Ascending aorta (tissue), 2 donors: ENCODE results near the gene AGBL5. TPM values are rescaled to one million over a fixed set of nuclear protein-coding genes. Genes with fewer than 3 reads are reported as not detected.

Experiments used
- DNase-seq, 2 donors: peaks; one replicate each; pipeline ENCODE4 v3.0.0-alpha.2; 2019; ENCODE audit warnings: low spot score in 2 of 2
- H3K27ac ChIP-seq, 2 donors: fragments of 200-600 bp; sonication (generic); one replicate each; pipeline ENCODE4 v1.5.1; 2016 to 2017; ENCODE audit warnings: mild to moderate bottlenecking in 1 of 2
- H3K27me3 ChIP-seq: fragments of 200-600 bp; sonication (generic); one replicate; pipeline ENCODE4 v1.5.1; 2017
- H3K36me3 ChIP-seq, 2 donors: fragments of 200-600 bp; sonication (generic); one replicate each; pipeline ENCODE4 v1.5.1; 2016
- H3K4me1 ChIP-seq, 2 donors: fragments of 200-600 bp; sonication (generic); one replicate each; pipeline ENCODE4 v1.5.1; 2016 to 2017; ENCODE audit warnings: mild to moderate bottlenecking in 1 of 2
- H3K4me3 ChIP-seq, 2 donors: fragments of 200-600 bp; sonication (generic); one replicate each; pipeline ENCODE4 v1.5.1; 2016 to 2017; ENCODE audit warnings: mild to moderate bottlenecking in 1 of 2
- H3K9me3 ChIP-seq, 2 donors: fragments of 200-600 bp; sonication (generic); one replicate each; pipeline ENCODE4 v1.5.1; 2016
- intact Hi-C: fragments of 100-400 bp; cut with DNase I; formaldehyde crosslinking; loops from one replicate; pipeline ENCODE4 v1.15.1; 2023
- total RNA-seq: library from RNA; depleted of rRNA; stranded (reverse); fragments of >200 nt; gene quantifications from one replicate; pipeline ENCODE4 v1.1.0, GENCODE V29; 2016
- TF ChIP-seq, protein P1 (sequence below), 3 experiments: fragments of 200-600 bp in 2 of 3; fragments of 450-650 bp in 1 of 3; sonication (generic) in 2 of 3; IDR thresholded peaks; one replicate each; pipeline ENCODE4 v1.5.1; 2016 to 2019; ENCODE audit warnings: antibody characterized with exemption in 3 of 3, mild to moderate bottlenecking in 1 of 3, moderate library complexity in 1 of 3

Gene AGBL5
- total RNA-seq, 1 donor from 2014 or later = 2.1 TPM

DNA sequence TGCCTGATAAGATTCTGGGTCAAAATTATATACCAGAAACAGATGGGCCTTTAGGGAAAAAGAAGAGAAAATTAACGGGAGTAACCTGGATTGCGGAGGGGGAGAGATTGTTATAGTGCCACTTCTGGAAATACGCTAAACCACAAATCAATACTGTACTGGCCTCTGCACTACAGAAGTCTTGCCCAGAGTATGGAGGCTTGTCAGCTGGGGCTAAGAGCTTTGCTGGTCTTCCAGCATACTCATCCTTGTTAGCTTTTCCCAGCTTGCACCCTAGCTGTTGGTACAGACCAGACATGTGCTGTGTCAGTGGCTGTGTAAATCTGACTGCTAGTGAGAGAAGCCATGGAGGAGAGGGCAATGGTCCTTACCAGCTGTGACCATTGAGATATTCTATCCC, 8.9 kb downstream of the AGBL5 start:
- Histone ChIP-seq H3K4me1 (no peaks in the 10 kb centered on the region), H3K27ac (no peak overlapping the region), H3K4me3 (no peak overlapping the region), H3K27me3 (no peaks in the 10 kb centered on the region), H3K36me3 (peaks cover 30 to 56% of the 10 kb centered on the region in 2 donors), H3K9me3 (no peaks in the 10 kb centered on the region)
- intact Hi-C loops = no loop called here
- no peak for DNase-seq
- TF ChIP-seq, protein P1, sequence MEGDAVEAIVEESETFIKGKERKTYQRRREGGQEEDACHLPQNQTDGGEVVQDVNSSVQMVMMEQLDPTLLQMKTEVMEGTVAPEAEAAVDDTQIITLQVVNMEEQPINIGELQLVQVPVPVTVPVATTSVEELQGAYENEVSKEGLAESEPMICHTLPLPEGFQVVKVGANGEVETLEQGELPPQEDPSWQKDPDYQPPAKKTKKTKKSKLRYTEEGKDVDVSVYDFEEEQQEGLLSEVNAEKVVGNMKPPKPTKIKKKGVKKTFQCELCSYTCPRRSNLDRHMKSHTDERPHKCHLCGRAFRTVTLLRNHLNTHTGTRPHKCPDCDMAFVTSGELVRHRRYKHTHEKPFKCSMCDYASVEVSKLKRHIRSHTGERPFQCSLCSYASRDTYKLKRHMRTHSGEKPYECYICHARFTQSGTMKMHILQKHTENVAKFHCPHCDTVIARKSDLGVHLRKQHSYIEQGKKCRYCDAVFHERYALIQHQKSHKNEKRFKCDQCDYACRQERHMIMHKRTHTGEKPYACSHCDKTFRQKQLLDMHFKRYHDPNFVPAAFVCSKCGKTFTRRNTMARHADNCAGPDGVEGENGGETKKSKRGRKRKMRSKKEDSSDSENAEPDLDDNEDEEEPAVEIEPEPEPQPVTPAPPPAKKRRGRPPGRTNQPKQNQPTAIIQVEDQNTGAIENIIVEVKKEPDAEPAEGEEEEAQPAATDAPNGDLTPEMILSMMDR (IDR thresholded peaks at IDR 0.05) = no peak

DNA sequence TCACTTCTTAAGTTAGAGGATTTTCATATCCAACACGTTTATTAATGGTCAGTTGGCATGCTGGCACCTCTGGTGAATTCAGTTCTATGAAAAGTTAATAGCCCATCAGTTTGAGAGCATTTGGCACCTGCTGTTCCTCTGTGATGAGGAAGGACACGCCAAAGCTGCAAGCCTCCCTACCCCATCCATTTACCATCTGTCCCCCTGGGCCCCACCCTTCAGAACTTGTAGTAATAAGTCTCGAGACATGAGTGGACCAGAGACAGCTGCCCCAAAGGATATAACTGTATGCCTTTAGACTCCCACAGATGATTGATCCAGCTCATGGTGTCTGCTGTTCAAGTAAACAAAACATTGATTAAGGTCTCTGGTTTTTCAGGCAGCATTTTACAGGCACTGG, 13.7 kb downstream of the AGBL5 start:
- H3K27me3 ChIP-seq = no peaks in the 10 kb centered on the region
- intact Hi-C loops = no loop called here
- no peak overlapping the region for H3K4me3 ChIP-seq
- peaks cover 2 to 17% of the 10 kb centered on the region in 2 donors for H3K4me1 ChIP-seq
- no peak for DNase-seq
- H3K36me3 ChIP-seq = peaks cover 0 to 57% of the 10 kb centered on the region in 2 donors
- no peaks in the 10 kb centered on the region for H3K9me3 ChIP-seq
- no peak overlapping the region for H3K27ac ChIP-seq
- TF ChIP-seq, protein P1 (IDR thresholded peaks at IDR 0.05) = no peak

DNA sequence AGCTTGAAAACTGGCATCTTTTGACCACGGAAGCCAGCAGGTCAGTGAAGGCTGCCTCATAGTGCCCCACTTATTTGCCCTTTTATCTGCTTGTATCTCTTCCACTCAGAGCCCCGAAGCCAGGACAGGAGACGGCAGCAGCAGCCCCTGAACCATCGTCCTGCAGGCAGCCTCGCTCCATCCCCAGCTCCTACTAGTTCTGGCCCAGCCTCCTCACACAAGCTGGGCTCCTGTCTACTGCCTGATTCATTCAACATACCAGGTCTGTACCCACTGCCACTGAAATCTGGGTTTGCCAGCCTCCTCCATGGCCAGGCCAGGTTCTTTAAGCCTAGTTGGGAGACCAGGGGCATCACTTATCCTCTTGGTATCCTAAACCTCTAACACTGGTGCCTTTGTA, 15.9 kb downstream of the AGBL5 start:
- H3K4me3 ChIP-seq = no peak overlapping the region
- no peak overlapping the region for H3K27ac ChIP-seq
- peaks cover 8 to 23% of the 10 kb centered on the region in 2 donors for H3K4me1 ChIP-seq
- no peaks in the 10 kb centered on the region for H3K9me3 ChIP-seq
- no peak for DNase-seq
- H3K27me3 ChIP-seq = no peaks in the 10 kb centered on the region
- H3K36me3 ChIP-seq = peaks cover 0 to 47% of the 10 kb centered on the region in 2 donors
- intact Hi-C loops = no loop called here
- TF ChIP-seq, protein P1 (IDR thresholded peaks at IDR 0.05) = no peak

DNA sequence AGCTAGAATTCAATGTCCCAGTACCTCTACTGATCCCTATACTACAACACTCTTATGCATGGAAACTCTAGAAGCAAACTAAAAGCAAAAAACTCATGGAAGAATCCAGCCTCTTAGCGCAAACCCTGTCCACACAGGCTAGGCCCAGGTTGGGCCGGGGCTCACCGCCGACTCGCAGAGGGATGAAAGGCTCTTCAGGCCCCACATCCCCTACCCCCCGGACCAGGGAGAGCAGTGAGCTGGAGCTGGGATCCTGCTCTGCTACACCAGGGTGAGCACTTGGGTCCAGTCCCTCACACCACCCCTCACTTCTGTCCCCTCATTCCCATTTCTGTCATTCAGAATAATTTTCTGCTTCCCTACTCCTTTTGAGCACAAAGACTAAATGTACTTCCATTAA, 18.0 kb downstream of the AGBL5 start:
- H3K4me1 ChIP-seq = peaks cover 11 to 42% of the 10 kb centered on the region in 2 donors
- DNase-seq = no peak
- no peaks in the 10 kb centered on the region for H3K27me3 ChIP-seq
- H3K4me3 ChIP-seq = peak overlapping the region in 1 of 2 donors; percentile 81
- intact Hi-C loops = no loop called here
- H3K36me3 ChIP-seq = peaks cover 0 to 43% of the 10 kb centered on the region in 2 donors
- peak overlapping the region in 1 of 2 donors; percentile 97 for H3K27ac ChIP-seq
- no peaks in the 10 kb centered on the region for H3K9me3 ChIP-seq
- TF ChIP-seq, protein P1 (IDR thresholded peaks at IDR 0.05) = no peak

DNA sequence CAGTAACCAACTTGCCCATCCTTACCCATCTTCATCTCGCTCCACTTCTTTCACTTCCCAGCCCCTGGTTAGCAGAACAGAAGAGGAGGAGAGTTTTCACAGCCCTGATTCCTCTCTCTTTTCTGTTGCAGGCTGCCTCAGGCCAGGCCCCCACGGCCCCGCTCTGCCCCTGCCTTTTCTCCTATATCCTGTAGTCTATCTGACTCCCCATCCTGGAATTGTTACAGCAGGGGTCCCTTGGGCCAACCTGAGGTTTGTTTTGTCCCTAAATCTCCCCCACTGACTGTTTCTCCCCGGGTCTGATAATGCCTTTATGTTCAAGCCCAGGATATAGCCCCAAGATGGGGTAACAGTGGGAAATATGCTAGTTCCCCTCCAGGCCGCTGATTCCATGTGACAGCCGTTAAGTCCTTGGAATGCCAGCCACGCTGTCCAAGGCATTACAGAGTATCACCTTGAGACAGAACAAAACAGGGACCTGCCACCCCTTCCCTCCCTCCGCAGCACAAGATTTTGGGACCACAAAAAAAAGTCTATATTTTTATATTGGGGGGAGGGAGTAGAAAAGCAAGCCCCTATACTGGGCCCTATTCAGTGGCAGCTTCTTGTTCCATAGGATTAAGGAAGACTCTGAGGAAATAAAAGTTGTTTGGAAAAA, 18.6 kb downstream of the AGBL5 start:
- Histone ChIP-seq H3K27ac (peak overlapping the region; percentile 94 to 97), H3K9me3 (no peaks in the 10 kb centered on the region), H3K36me3 (peaks cover 0 to 39% of the 10 kb centered on the region in 2 donors), H3K4me3 (peak overlapping the region; percentile 81 to 91), H3K27me3 (no peaks in the 10 kb centered on the region), H3K4me1 (peaks cover 11 to 48% of the 10 kb centered on the region in 2 donors)
- TF ChIP-seq, protein P1 (IDR thresholded peaks at IDR 0.05) = no peak
- DNase-seq = no peak
- intact Hi-C loops = loop anchor here (5.0 to 10.0 kb wide), 2 partner anchors 38 to 305 kb away; partner anchors contain the start of genes SLC35F6 and TMEM214
